Measurements from ENCODE around the gene BPGM.

GRCh38 chr7:134721171-134721570, 74.5 kb downstream of the BPGM start:
- TF ChIP-seq EZH2 (IDR thresholded peaks at IDR 0.05; ENCODE audit: low read depth) (no peak), CTCF (conservative IDR thresholded peaks at IDR 0.05) (no peak)

Measured in PC-9 (cell line).